Stomach smooth muscle (tissue), 2 donors: Measurements from ENCODE around the gene RDM1.

Experiments used
- H3K27ac ChIP-seq: one replicate; pipeline ENCODE4 v1.7.0; 2013; ENCODE audit warnings: mild to moderate bottlenecking, low read length, inconsistent platforms
- H3K27me3 ChIP-seq, 2 donors: one replicate each; pipeline ENCODE4 v1.7.0; 2013; ENCODE audit warnings: low read length in 2 of 2; ENCODE audit not compliant: insufficient read depth in 2 of 2, control insufficient read depth in 1 of 2
- H3K36me3 ChIP-seq, 2 donors: one replicate each; pipeline ENCODE4 v1.7.0; 2013; ENCODE audit warnings: low read length in 2 of 2; ENCODE audit not compliant: control insufficient read depth in 2 of 2, insufficient read depth in 2 of 2
- H3K4me1 ChIP-seq: one replicate; pipeline ENCODE4 v1.7.0; 2013; ENCODE audit warnings: low read length; ENCODE audit not compliant: control insufficient read depth, insufficient read depth
- H3K4me3 ChIP-seq, 2 donors: one replicate each; pipeline ENCODE4 v1.7.0; 2013; ENCODE audit warnings: low read length in 2 of 2
- H3K9ac ChIP-seq, 2 donors: one replicate each; pipeline ENCODE4 v1.7.0; 2013; ENCODE audit warnings: low read length in 2 of 2, mild to moderate bottlenecking in 1 of 2
- H3K9me3 ChIP-seq, 2 donors: one replicate each; pipeline ENCODE4 v1.7.0; 2013; ENCODE audit warnings: low read length in 2 of 2; ENCODE audit not compliant: control insufficient read depth in 2 of 2
- donor health status: healthy.
- donor health status: Pancreatic carcinoma.

RDM1 gene

DNA sequence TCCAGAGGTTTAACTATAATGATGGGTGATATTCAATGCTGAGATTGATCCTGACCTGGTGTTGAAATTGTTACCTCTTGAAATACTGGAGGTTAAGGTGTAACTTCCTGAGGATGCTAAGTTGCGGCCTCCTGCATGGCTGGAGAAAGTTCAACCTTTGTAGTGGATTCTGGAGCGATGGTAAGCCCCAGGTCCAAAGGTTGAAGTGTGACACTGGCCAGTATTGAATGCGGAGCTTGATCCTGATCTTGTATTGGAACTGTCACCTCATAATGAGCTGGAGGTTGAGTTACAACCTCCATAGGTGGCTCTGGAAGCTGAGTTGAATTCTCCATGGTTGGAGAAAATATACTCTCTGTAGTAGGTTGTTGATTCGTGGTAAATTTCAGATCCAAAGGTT, 17.0 kb downstream of the RDM1 start:
- Histone ChIP-seq H3K4me3 (no peak overlapping the region), H3K27ac (no peak overlapping the region)

DNA sequence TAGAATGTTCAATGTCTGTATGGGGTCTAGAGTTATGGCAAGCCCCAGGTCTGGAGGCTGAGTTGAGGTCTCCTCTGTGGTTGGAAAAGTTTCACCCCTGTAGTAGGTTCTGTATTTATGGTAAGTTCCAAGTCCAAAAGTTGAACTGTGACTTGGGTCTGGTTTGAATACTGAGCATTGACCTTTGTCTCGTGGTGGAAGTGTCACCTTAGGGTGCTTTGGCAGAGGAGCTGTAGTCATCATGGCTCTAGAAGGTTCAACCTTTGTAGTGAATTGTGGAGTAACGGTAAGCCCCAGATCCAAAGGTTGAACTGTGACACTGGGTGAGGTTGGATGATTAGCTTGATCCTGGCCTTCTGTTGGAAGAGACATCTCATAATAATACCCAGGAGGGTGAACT, 17.6 kb downstream of the RDM1 start:
- H3K4me1 ChIP-seq: no peaks in the 10 kb centered on the region
- H3K27me3 ChIP-seq: no peaks in the 10 kb centered on the region
- no peaks in the 10 kb centered on the region for H3K36me3 ChIP-seq
- H3K27ac ChIP-seq: no peak overlapping the region
- no peak overlapping the region for H3K9ac ChIP-seq
- no peak overlapping the region for H3K4me3 ChIP-seq
- peaks cover 0 to 3% of the 10 kb centered on the region in 2 donors for H3K9me3 ChIP-seq

More for the DNA sequence above, 17.0 kb downstream of the RDM1 start:
- H3K4me1 ChIP-seq: no peaks in the 10 kb centered on the region
- peaks cover 0 to 3% of the 10 kb centered on the region in 2 donors for H3K9me3 ChIP-seq
- no peak overlapping the region for H3K9ac ChIP-seq
- H3K27me3 ChIP-seq: no peaks in the 10 kb centered on the region
- no peaks in the 10 kb centered on the region for H3K36me3 ChIP-seq

DNA sequence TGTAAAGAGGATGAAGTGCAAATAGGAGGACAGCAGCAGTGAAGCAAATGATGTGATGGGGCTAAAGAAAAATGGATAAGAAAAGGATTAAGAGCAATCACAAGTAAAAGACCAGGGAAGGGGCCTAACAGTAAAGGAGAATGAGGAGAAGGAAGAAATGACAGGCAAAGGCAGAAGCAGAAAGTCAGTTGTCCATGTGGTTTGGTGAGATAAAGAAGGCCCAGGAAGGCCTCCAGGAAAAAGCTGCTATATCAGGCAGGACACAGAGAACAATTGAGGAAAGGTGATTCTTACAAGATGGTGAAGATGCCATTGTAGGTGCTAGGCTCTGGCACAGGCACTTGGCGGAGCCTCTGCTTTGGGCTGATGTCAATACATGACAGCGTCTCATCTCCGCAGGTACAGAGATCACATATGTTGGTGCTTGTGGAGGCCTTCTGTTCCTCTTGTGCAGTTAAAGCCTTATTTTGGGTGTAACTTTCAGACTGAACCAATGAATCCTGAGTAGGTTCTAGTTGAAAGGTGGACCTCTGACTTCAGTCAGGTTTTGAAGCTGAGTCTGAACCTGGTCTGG, 18.1 kb downstream of the RDM1 start:
- no peaks in the 10 kb centered on the region for H3K4me1 ChIP-seq
- no peak overlapping the region for H3K9ac ChIP-seq
- no peak overlapping the region for H3K27ac ChIP-seq
- no peaks in the 10 kb centered on the region for H3K36me3 ChIP-seq
- no peaks in the 10 kb centered on the region for H3K27me3 ChIP-seq
- H3K4me3 ChIP-seq: no peak overlapping the region
- peaks cover 0 to 3% of the 10 kb centered on the region in 2 donors for H3K9me3 ChIP-seq

DNA sequence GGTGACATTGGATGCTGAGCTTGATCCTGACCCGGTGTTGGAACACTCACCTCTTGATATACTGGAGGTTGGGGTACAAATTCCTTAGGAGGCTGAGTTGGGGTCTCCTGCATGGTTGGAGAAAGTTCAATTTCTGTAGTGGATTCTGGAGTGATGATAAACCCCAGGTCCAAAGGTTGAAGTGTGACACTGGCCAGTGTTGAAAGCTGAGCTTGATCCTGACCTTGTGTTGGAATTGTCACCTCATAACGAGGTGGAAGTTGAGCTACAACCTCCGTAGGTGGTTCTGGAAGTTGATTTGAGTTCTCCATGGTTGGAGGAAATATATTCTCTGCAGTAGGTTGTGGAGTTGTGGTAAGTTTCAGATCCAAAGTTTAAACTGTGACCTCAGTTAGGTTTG, 21.2 kb downstream of the RDM1 start:
- H3K4me3 ChIP-seq: no peak overlapping the region
- no peaks in the 10 kb centered on the region for H3K36me3 ChIP-seq
- peaks cover 0 to 3% of the 10 kb centered on the region in 2 donors for H3K9me3 ChIP-seq
- H3K27ac ChIP-seq: no peak overlapping the region
- no peaks in the 10 kb centered on the region for H3K27me3 ChIP-seq
- H3K4me1 ChIP-seq: no peaks in the 10 kb centered on the region
- no peak overlapping the region for H3K9ac ChIP-seq

DNA sequence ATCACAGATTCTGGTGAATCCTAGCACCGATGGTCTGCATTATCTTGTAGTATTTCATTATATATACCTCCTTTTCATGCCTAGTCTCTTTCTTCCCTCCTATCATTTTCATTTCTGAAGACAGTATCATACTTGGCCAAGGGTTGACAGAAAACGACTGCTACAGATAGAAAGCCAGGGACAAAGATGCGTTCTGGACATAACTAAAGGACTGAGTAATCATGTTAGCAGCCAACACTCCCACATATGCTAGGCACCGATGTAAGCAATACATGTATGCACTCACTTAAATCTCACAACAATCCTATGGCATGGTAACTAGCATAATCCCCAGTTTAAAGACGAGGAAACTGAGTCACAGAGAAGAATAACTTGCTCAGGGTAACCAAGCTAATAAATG, 22.9 kb downstream of the RDM1 start:
- no peaks in the 10 kb centered on the region for H3K4me1 ChIP-seq
- no peak overlapping the region for H3K27ac ChIP-seq
- no peak overlapping the region for H3K4me3 ChIP-seq
- H3K36me3 ChIP-seq: no peaks in the 10 kb centered on the region
- no peak overlapping the region for H3K9ac ChIP-seq
- no peaks in the 10 kb centered on the region for H3K27me3 ChIP-seq
- H3K9me3 ChIP-seq: no peaks in the 10 kb centered on the region

DNA sequence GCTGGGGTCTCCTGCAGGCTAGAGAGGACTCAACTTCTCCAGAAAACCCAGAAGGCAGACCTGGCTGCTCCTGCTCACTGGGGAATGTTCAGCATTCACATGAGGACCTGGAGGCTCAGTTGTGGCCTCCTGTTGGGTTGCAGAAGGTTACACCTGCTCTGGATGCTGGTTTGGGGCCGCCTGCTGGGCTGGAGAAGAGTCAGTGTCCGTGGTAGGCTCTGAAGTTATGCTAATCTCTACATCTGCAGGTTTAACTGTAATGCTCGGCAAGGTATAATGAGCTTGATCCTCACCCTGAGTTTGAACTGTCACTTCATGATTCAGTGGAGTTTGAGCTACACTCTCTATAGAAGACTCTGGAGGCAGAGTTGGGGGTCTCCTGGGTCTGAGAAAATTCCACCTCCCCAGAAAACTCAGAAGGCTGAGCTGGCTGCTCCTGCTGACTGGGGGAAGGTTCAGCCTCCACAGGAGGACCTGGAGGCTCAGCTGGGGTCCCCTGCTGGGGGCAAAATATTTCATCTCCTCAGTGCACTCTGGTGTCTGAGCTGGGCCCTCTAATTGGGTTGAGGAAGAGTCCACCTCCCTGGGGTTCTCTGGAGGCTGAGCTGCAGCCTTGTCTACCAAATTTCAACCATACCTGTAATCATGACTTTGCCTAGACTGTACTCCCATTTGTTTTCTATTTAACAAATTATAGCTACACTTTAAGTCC, 23.5 kb downstream of the RDM1 start:
- Histone ChIP-seq H3K9ac (no peak overlapping the region), H3K36me3 (no peaks in the 10 kb centered on the region)

DNA sequence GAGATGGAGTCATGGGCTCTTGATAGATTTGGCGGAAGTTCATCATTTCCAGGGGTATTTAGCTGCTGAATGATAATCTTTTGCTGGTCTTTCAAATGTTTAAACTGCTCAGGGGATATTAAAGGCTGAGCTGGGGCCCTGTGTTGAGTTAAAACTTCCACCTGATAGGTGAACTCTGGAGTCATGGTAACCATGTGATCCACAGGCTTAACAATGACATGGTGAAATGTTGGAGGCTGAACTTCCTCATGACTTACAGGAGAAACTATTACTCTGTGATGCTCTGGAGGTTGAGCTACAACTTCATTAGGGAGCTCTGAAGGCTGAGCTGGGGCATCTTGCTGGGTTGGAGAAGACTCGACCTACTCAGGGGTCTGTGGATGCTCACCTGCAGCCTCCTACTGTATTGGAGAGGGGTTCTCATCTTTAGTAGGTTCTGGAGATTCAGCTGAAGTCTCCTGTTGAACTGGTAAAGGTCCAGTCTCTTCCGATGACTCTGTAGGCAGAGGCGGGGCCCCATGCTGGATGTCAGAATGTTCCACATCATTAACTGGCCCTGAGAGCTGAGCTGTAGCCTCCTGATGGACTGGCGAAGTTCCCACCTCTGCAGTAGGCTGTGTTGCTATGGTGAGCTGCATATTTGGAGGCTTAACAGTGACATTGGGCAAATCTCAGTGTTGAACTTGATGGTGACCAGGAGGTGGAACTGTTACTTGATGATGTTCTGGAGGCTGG, 24.2 kb downstream of the RDM1 start:
- Histone ChIP-seq H3K4me1 (no peaks in the 10 kb centered on the region), H3K4me3 (no peak overlapping the region), H3K9ac (no peak overlapping the region), H3K27ac (no peak overlapping the region), H3K9me3 (no peaks in the 10 kb centered on the region), H3K36me3 (no peaks in the 10 kb centered on the region), H3K27me3 (no peaks in the 10 kb centered on the region)

More for the DNA sequence above, 23.5 kb downstream of the RDM1 start:
- no peaks in the 10 kb centered on the region for H3K27me3 ChIP-seq
- H3K27ac ChIP-seq: no peak overlapping the region
- no peaks in the 10 kb centered on the region for H3K4me1 ChIP-seq
- no peak overlapping the region for H3K4me3 ChIP-seq
- no peaks in the 10 kb centered on the region for H3K9me3 ChIP-seq

DNA sequence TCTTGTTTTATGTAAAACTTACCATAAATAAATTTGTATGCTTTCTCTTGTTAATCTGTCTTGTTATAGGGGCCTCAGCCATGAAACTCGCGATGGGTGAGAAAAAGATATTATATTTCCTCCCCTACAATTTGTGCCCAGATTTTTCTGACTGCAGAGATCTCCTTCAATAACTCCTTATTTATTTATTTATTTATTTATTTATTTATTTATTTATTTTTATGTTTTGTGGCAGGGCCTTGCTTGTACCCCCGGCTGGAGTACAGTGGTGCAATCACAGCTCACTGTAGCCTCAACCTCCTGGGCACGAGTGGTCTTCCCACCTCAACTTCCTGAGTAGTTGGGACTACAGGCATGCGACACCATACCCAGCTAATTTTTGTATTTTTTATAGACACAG, 27.1 kb downstream of the RDM1 start:
- Histone ChIP-seq H3K9ac (no peak overlapping the region), H3K27ac (no peak overlapping the region), H3K4me1 (peaks cover 3% of the 10 kb centered on the region), H3K27me3 (no peaks in the 10 kb centered on the region), H3K9me3 (no peaks in the 10 kb centered on the region), H3K36me3 (no peaks in the 10 kb centered on the region), H3K4me3 (no peak overlapping the region)

DNA sequence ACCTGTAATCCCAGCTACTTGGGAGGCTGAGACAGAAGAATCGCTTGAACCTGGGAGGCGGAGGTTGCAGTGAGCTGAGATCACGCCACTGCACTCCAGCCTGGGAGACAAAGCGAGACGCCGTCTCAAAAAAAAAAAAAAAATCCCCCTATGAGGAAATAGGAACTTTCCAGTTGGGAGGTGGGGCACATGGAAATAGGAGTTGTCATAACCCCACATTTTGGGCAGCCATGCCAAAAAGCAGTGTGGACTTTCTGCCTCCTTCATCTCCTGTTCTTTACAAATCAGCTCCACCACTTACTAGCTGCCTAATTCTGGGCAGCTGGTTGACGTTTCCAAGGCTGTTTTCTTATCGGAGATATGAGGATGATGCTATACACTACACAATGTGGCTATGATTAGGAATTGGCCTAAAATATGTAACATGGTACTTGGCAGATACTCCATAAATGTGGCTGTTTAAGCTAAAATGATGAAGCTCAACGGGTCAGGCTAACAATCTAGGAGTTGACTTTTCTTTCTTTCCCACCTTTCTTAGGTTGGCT, 28.9 kb downstream of the RDM1 start:
- H3K9ac ChIP-seq: no peak overlapping the region
- H3K27ac ChIP-seq: no peak overlapping the region

DNA sequence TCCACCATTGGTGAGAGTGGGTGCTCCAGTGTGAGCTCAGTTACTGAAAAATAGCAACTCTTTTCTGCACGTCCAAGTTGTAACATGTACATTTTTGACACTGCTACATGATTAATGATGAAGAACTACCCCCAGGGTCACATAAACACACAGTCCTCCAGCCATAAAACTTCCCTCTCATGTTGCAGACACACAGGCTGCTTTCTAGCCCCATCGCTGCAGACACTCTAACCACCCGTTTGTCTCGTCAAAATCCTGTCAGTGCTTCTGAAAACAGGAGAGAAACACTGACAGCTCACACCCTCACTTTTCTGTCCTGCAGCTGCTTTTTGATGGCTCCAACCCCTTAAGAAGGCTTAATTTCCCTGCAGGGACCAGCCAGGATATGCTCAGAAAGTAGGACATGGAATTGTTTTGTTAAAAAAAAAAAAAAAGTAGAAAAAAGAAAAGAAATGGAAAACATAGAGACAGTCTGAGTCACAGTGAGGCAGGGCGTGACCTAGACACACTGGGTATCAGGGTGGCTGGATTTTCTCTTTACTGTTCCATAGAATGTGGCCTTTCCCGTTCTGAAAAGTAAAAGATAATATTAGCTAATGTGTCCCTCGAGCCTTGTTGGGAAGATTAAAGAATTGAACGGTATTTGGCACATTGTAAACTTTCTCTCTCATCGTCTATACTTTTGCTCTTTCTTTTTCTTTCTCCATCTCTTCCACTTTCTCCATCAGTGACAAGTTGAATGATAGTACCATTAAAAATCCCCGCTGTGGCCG, 29.7 kb downstream of the RDM1 start:
- no peaks in the 10 kb centered on the region for H3K36me3 ChIP-seq
- H3K9me3 ChIP-seq: no peaks in the 10 kb centered on the region
- H3K4me1 ChIP-seq: peaks cover 3% of the 10 kb centered on the region
- no peak overlapping the region for H3K9ac ChIP-seq
- H3K27ac ChIP-seq: no peak overlapping the region
- H3K27me3 ChIP-seq: peaks cover 0 to under 1% of the 10 kb centered on the region in 2 donors
- H3K4me3 ChIP-seq: no peak overlapping the region

More for the DNA sequence above, 28.9 kb downstream of the RDM1 start:
- peaks cover 3% of the 10 kb centered on the region for H3K4me1 ChIP-seq
- no peak overlapping the region for H3K4me3 ChIP-seq
- no peaks in the 10 kb centered on the region for H3K36me3 ChIP-seq
- H3K9me3 ChIP-seq: no peaks in the 10 kb centered on the region
- no peaks in the 10 kb centered on the region for H3K27me3 ChIP-seq
